Stimulated activated CD8-positive, alpha-beta memory T cell treated with anti-CD3 and anti-CD28 coated beads, Interleukin-7, amount 100 ng/mL, for 4 hours (primary cell): ENCODE results near the gene CHTF8.

ENCODE experiments used
- DNase-seq, 2 donors: peaks; one replicate each; pipeline ENCODE4 v3.0.0-alpha.2; 2020; ENCODE audit warnings: low read depth in 2 of 2

CHTF8 gene

GRCh38 chr16:69113216-69113615 is 19.2 kb downstream of the CHTF8 start:
- no peak for DNase-seq

- DNase-seq = peak in 1 of 2 donors; percentile 24
Observed at GRCh38 chr16:69112285-69113129, 19.9 kb downstream of the CHTF8 start.

- no peak for DNase-seq
Observed at GRCh38 chr16:69111876-69112230, 20.5 kb downstream of the CHTF8 start.

- DNase-seq = no peak
Observed at GRCh38 chr16:69111216-69111875, 21.0 kb downstream of the CHTF8 start.

GRCh38 chr16:69110406-69110805 is 22.0 kb downstream of the CHTF8 start:
- DNase-seq = no peak

GRCh38 chr16:69109486-69110270 is 22.7 kb downstream of the CHTF8 start:
- no peak for DNase-seq

GRCh38 chr16:69108905-69109252 is 23.5 kb downstream of the CHTF8 start:
- no peak for DNase-seq

- DNase-seq = no peak
Observed at GRCh38 chr16:69108064-69108904, 24.1 kb downstream of the CHTF8 start.

- DNase-seq = no peak
Observed at GRCh38 chr16:69107316-69107962, 24.9 kb downstream of the CHTF8 start.

- no peak for DNase-seq
Observed at GRCh38 chr16:69106491-69107315, 25.7 kb downstream of the CHTF8 start.

- DNase-seq = no peak
Observed at GRCh38 chr16:69105501-69106361, 26.7 kb downstream of the CHTF8 start, which contains the start of gene HAS3. HAS3 (plus strand) TSS chr16:69105653; CDS start chr16:69109396, 3,743 bp downstream.

GRCh38 chr16:69100071-69100691 is 32.2 kb downstream of the CHTF8 start:
- DNase-seq = no peak

GRCh38 chr16:69095193-69095592 is 37.2 kb downstream of the CHTF8 start:
- DNase-seq = no peak

GRCh38 chr16:69094501-69094900 is 37.9 kb downstream of the CHTF8 start:
- no peak for DNase-seq

- DNase-seq = no peak
Observed at GRCh38 chr16:69093974-69094373, 38.4 kb downstream of the CHTF8 start.

GRCh38 chr16:69089091-69089910 is 43.1 kb downstream of the CHTF8 start:
- peak in 1 of 2 donors; percentile 20 for DNase-seq

GRCh38 chr16:69088684-69089083 is 43.7 kb downstream of the CHTF8 start:
- no peak for DNase-seq

- DNase-seq = no peak
Observed at GRCh38 chr16:69087161-69087581, 45.2 kb downstream of the CHTF8 start.
